HCT116 (cell line): Measurements from ENCODE around the gene OR6B3. TPM values are rescaled to one million over a fixed set of nuclear protein-coding genes. Genes with fewer than 3 reads are reported as not detected.

Source experiments
- ATAC-seq: fragments of 200-7000 bp; cut with Tn5 transposase; 2 replicates; pipeline ENCODE4 v1.9.1; 2020; ENCODE audit warnings: mild to moderate bottlenecking, moderate library complexity
- BruUV-seq: library from RNA; stranded (reverse); fragments of 400-500 nt; replicated peaks from 2 replicates; lab custom pipeline; 2021; lab: Mats Ljungman, UMichigan
- CTCF ChIA-PET: fragments of 300-600 bp; sonication (Branson Sonifier 250); formaldehyde crosslinking; loops from one replicate; lab custom pipeline; 2021; ENCODE audit warnings: antibody characterized with exemption; lab: Charles Lee
- POLR2A ChIA-PET: fragments of 300-600, 350-600 bp; sonication (Branson Sonifier 250); formaldehyde crosslinking; loops from one replicate; lab custom pipeline; 2021; ENCODE audit warnings: antibody characterized with exemption; lab: Charles Lee
- RAD21 ChIA-PET, 2 experiments: fragments of 300-600 bp; sonication (Branson Sonifier 250); formaldehyde crosslinking; loops; one replicate each; lab custom pipeline; 2023; ENCODE audit warnings: low total read pairs in 2 of 2; ENCODE audit not compliant: uncharacterized antibody in 2 of 2, unreplicated experiment in 2 of 2, low non-redundant PET in 1 of 2; lab: Charles Lee
- DNase-seq: peaks from one replicate; pipeline ENCODE4 v3.0.0-alpha.2; 2010; ENCODE audit warnings: low read depth, low spot score
- H2AFZ ChIP-seq: fragments of 200-600 bp; shearing (Covaris generic), sonication (generic); 2 replicates; pipeline ENCODE4 v1.6.1; 2017; ENCODE audit warnings: low read depth, mixed run types, mixed read lengths, antibody characterized with exemption, low read length; ENCODE audit not compliant: poor library complexity, severe bottlenecking
- H3K27ac ChIP-seq: 2 replicates; pipeline ENCODE4 v1.5.1; 2012; ENCODE audit warnings: low read depth, low read length
- H3K27me3 ChIP-seq: fragments of 200-600 bp; sonication (generic); 2 replicates; pipeline ENCODE4 v1.6.1; 2016; ENCODE audit warnings: mixed run types, low read length, mixed read lengths; ENCODE audit not compliant: insufficient read depth
- H3K36me3 ChIP-seq, 2 experiments: fragments of 200-500 bp in 1 of 2; fragments of 200-600 bp in 1 of 2; sonication (Bioruptor generic) in 1 of 2; sonication (generic) in 1 of 2; 2 replicates each; pipeline versions ENCODE4 v1.5.1 to v1.6.1; 2014 to 2016; ENCODE audit warnings: low read length in 2 of 2, inconsistent platforms in 1 of 2, mixed read lengths in 1 of 2, mixed run types in 1 of 2; ENCODE audit not compliant: insufficient read depth in 2 of 2, control insufficient read depth in 1 of 2
- H3K4me1 ChIP-seq, 2 experiments: fragments of 200-600 bp in 1 of 2; sonication (generic) in 1 of 2; 2 replicates each; pipeline versions ENCODE4 v1.5.1 to v1.6.1; 2012 to 2017; ENCODE audit warnings: low read length in 2 of 2, inconsistent platforms in 1 of 2, mild to moderate bottlenecking in 1 of 2, mixed read lengths in 1 of 2, mixed run types in 1 of 2, moderate library complexity in 1 of 2; ENCODE audit not compliant: insufficient read depth in 2 of 2, control insufficient read depth in 1 of 2
- H3K4me2 ChIP-seq: fragments of 200-600 bp; sonication (generic); 2 replicates; pipeline ENCODE4 v1.6.1; 2017; ENCODE audit warnings: mixed run types, low read length, mixed read lengths
- H3K4me3 ChIP-seq, 2 experiments: fragments of 200-600 bp in 1 of 2; sonication (generic) in 1 of 2; replicated peaks in 1 of 2; 2 replicates each; pipeline ENCODE4 v1.5.1; 2011 to 2016; ENCODE audit warnings: low read length in 2 of 2, control low read depth in 1 of 2, low read depth in 1 of 2, mild to moderate bottlenecking in 1 of 2, mixed read lengths in 1 of 2, mixed run types in 1 of 2
- H3K79me2 ChIP-seq: fragments of 200-600 bp; sonication (generic); 2 replicates; pipeline ENCODE4 v1.6.1; 2017; ENCODE audit warnings: mild to moderate bottlenecking, mixed run types, low read length, moderate library complexity, mixed read lengths; ENCODE audit not compliant: insufficient read depth
- H3K9ac ChIP-seq: fragments of 200-600 bp; sonication (generic); 2 replicates; pipeline ENCODE4 v1.6.1; 2016; ENCODE audit warnings: low read length, mixed read lengths
- H3K9me2 ChIP-seq: fragments of 200-600 bp; sonication (generic), shearing (Covaris generic); 2 replicates; pipeline ENCODE4 v1.6.1; 2017; ENCODE audit warnings: mixed run types, mild to moderate bottlenecking, moderate library complexity; ENCODE audit not compliant: insufficient read depth
- H3K9me3 ChIP-seq, 2 experiments: fragments of 200-500 bp in 1 of 2; fragments of 200-600 bp in 1 of 2; sonication (Bioruptor generic) in 1 of 2; sonication (generic) in 1 of 2; 2 replicates each; pipeline ENCODE4 v1.6.1; 2014 to 2017; ENCODE audit warnings: low read length in 2 of 2, mixed read lengths in 2 of 2, inconsistent platforms in 1 of 2, low read depth in 1 of 2, mild to moderate bottlenecking in 1 of 2, mixed run types in 1 of 2, moderate library complexity in 1 of 2; ENCODE audit not compliant: control insufficient read depth in 1 of 2, insufficient read depth in 1 of 2
- H4K20me1 ChIP-seq: fragments of 200-600 bp; sonication (generic), shearing (Covaris generic); 2 replicates; pipeline ENCODE4 v1.6.1; 2017; ENCODE audit warnings: mixed run types, mild to moderate bottlenecking, moderate library complexity; ENCODE audit not compliant: insufficient read depth
- CTCF ChIP-seq, 3 experiments: fragments of 200-600 bp in 1 of 3; sonication (generic) in 1 of 3; IDR thresholded peaks in 2 of 3; conservative IDR thresholded peaks in 1 of 3; 2 replicates each; pipeline ENCODE4 v1.5.1; 2012 to 2017; ENCODE audit warnings: low read depth in 2 of 3, low read length in 2 of 3, antibody characterized with exemption in 1 of 3, borderline replicate concordance in 1 of 3, control low read depth in 1 of 3, mild to moderate bottlenecking in 1 of 3, mixed read lengths in 1 of 3, mixed run types in 1 of 3, moderate library complexity in 1 of 3; ENCODE audit not compliant: insufficient read depth in 1 of 3
- ELF1 ChIP-seq: IDR thresholded peaks from 2 replicates; pipeline ENCODE4 v1.6.1; 2012; ENCODE audit warnings: low read depth, borderline replicate concordance
- JUND ChIP-seq: IDR thresholded peaks from 2 replicates; pipeline ENCODE4 v1.6.1; 2012
- RAD21 ChIP-seq: IDR thresholded peaks from 2 replicates; pipeline ENCODE4 v1.6.1; 2012; ENCODE audit warnings: low read depth, mild to moderate bottlenecking
- SRF ChIP-seq: IDR thresholded peaks from 2 replicates; pipeline ENCODE4 v1.6.1; 2012; ENCODE audit warnings: low read depth
- ZBTB33 ChIP-seq: IDR thresholded peaks from 2 replicates; pipeline ENCODE4 v1.6.1; 2011; ENCODE audit warnings: mild to moderate bottlenecking, low read length, moderate library complexity; ENCODE audit not compliant: insufficient replicate concordance; ENCODE audit errors: extremely low read depth
- intact Hi-C: fragments of 100-400 bp; cut with micrococcal nuclease; formaldehyde crosslinking; loops from 2 replicates; pipeline ENCODE4 v1.10.0; 2022
- total RNA-seq: library from RNA; stranded (reverse); gene quantifications from one replicate; pipeline ENCODE4 v1.2.1, GENCODE V29; 2021; ENCODE audit not compliant: unreplicated experiment

Gene OR6B3
- total RNA-seq, 1 experiment from 2014 or later: not detected

GRCh38 chr2:240068193-240068592 is 14.9 kb upstream of the OR6B3 start:
- no peak overlapping the region for H3K9ac ChIP-seq
- POLR2A ChIA-PET: no interaction called here
- no peaks in the 10 kb centered on the region for H3K79me2 ChIP-seq
- no peaks in the 10 kb centered on the region for H3K9me2 ChIP-seq
- H3K4me2 ChIP-seq: no peak overlapping the region
- no peaks in the 10 kb centered on the region for H3K36me3 ChIP-seq
- intact Hi-C loops: no loop called here
- ATAC-seq: no peak
- H3K9me3 ChIP-seq: no peaks in the 10 kb centered on the region
- RAD21 ChIA-PET: no interaction called here
- no peak for DNase-seq
- no TSS peak for BruUV-seq
- TF ChIP-seq ZBTB33 (no peak), ELF1 (no peak), JUND (no peak), CTCF (IDR thresholded peaks at IDR 0.05 in 2 of 3, conservative IDR thresholded peaks at IDR 0.05 in 1 of 3; ENCODE audit: borderline replicate concordance in 1 of 3, insufficient read depth in 1 of 3, low read depth in 2 of 3, low read length in 2 of 3) (no peak), RAD21 (no peak), SRF (no peak)
- no peak overlapping the region for H3K4me3 ChIP-seq
- H2AFZ ChIP-seq: no peak overlapping the region
- no peaks in the 10 kb centered on the region for H4K20me1 ChIP-seq
- H3K27me3 ChIP-seq: no peaks in the 10 kb centered on the region
- no peaks in the 10 kb centered on the region for H3K4me1 ChIP-seq
- H3K27ac ChIP-seq: no peak overlapping the region
- CTCF ChIA-PET: no interaction called here
